OCI-LY7 (cell line): Measurements from ENCODE around the gene SPEM1. TPM values are rescaled to one million over a fixed set of nuclear protein-coding genes. Genes with fewer than 3 reads are reported as not detected.

Source experiments
- BruUV-seq: library from RNA; stranded (reverse); fragments of 400-500 nt; replicated peaks from 2 replicates; lab custom pipeline; 2021; lab: Mats Ljungman, UMichigan
- CTCF ChIA-PET: fragments of 300-600 bp; sonication (Branson Sonifier 250); formaldehyde crosslinking; loops from one replicate; lab custom pipeline; 2022; ENCODE audit warnings: antibody characterized with exemption; ENCODE audit not compliant: unreplicated experiment; lab: Charles Lee
- POLR2A ChIA-PET: fragments of 300-600 bp; sonication (Branson Sonifier 250); formaldehyde crosslinking; loops from one replicate; lab custom pipeline; 2022; ENCODE audit warnings: antibody characterized with exemption; lab: Charles Lee
- DNase-seq: peaks from one replicate; pipeline ENCODE4 v3.0.0-alpha.2; 2015; ENCODE audit warnings: low spot score
- H2AFZ ChIP-seq: fragments of 200-600 bp; sonication (generic), shearing (Covaris generic); 2 replicates; pipeline ENCODE4 v1.6.1; 2014; ENCODE audit warnings: mild to moderate bottlenecking, antibody characterized with exemption, low read length, moderate library complexity
- H3K27ac ChIP-seq: fragments of 200-600 bp; sonication (generic); 2 replicates; pipeline ENCODE4 v1.5.1; 2014; ENCODE audit warnings: mixed run types, low read depth, mild to moderate bottlenecking, moderate library complexity, low read length, inconsistent platforms; ENCODE audit not compliant: poor library complexity, severe bottlenecking
- H3K36me3 ChIP-seq: fragments of 200-600 bp; sonication (generic); 2 replicates; pipeline ENCODE4 v1.6.1; 2014; ENCODE audit warnings: mild to moderate bottlenecking, antibody characterized with exemption, low read length, moderate library complexity, mixed read lengths; ENCODE audit not compliant: insufficient read depth
- H3K4me1 ChIP-seq: fragments of 200-600 bp; sonication (generic); 2 replicates; pipeline ENCODE4 v1.5.1; 2014; ENCODE audit warnings: mild to moderate bottlenecking, low read length; ENCODE audit not compliant: insufficient read depth, poor library complexity, severe bottlenecking
- H3K4me2 ChIP-seq: fragments of 200-600 bp; sonication (generic); 2 replicates; pipeline ENCODE4 v1.6.1; 2014; ENCODE audit warnings: mild to moderate bottlenecking, low read length
- H3K4me3 ChIP-seq: fragments of 200-600 bp; sonication (generic); 2 replicates; pipeline ENCODE4 v1.5.1; 2014; ENCODE audit warnings: mild to moderate bottlenecking, low read depth, low read length; ENCODE audit not compliant: poor library complexity, severe bottlenecking
- H3K79me2 ChIP-seq: fragments of 200-600 bp; sonication (generic); 2 replicates; pipeline ENCODE4 v1.6.1; 2016; ENCODE audit warnings: low read depth, mild to moderate bottlenecking, low read length, moderate library complexity, mixed read lengths; ENCODE audit not compliant: insufficient read depth
- H3K9me2 ChIP-seq: fragments of 200-600 bp; sonication (generic); 2 replicates; pipeline ENCODE4 v1.6.1; 2016; ENCODE audit warnings: mild to moderate bottlenecking, low read length, mixed read lengths; ENCODE audit not compliant: insufficient read depth
- H3K9me3 ChIP-seq: fragments of 200-600 bp; sonication (generic); 2 replicates; pipeline ENCODE4 v1.6.1; 2014; ENCODE audit warnings: mild to moderate bottlenecking, mixed run types, low read length, mixed read lengths
- H4K20me1 ChIP-seq: fragments of 200-600 bp; sonication (generic); 2 replicates; pipeline ENCODE4 v1.6.1; 2014; ENCODE audit warnings: mild to moderate bottlenecking, antibody characterized with exemption, low read length, moderate library complexity, mixed read lengths; ENCODE audit not compliant: insufficient read depth
- CTCF ChIP-seq: fragments of 200-600 bp; sonication (generic); conservative IDR thresholded peaks from 2 replicates; pipeline ENCODE4 v1.5.1; 2014; ENCODE audit warnings: mild to moderate bottlenecking, antibody characterized with exemption, low read length, moderate library complexity, mixed read lengths
- EZH2phosphoT487 ChIP-seq: fragments of 200-600 bp; sonication (generic); IDR thresholded peaks from 2 replicates; pipeline ENCODE4 v1.6.1; 2018; ENCODE audit warnings: low read depth, borderline replicate concordance, mild to moderate bottlenecking, mixed run types, antibody characterized with exemption, low read length, moderate library complexity, mixed read lengths
- intact Hi-C: fragments of 100-400 bp; cut with micrococcal nuclease; formaldehyde crosslinking; loops from one replicate; pipeline ENCODE4 v1.10.0; 2022; ENCODE audit not compliant: unreplicated experiment
- total RNA-seq, 2 experiments: library from RNA; depleted of rRNA in 1 of 2; stranded (reverse); fragments of >200 nt in 1 of 2; shearing (Covaris generic) in 1 of 2; gene quantifications; 2 replicates each; pipeline ENCODE4 v1.2.3, GENCODE V29; 2014 to 2022

SPEM1 gene
- total RNA-seq, 2 experiments from 2014 or later: not detected

GRCh38 chr17:7431231-7431630, 11.1 kb downstream of the SPEM1 start:
- Histone ChIP-seq H3K4me2 (no peak overlapping the region), H3K27ac (no peak overlapping the region), H3K79me2 (peaks cover 2% of the 10 kb centered on the region; the same call in 1 of the 2 replicates), H3K9me2 (no peaks in the 10 kb centered on the region), H3K36me3 (no peaks in the 10 kb centered on the region), H3K4me1 (peaks cover 2% of the 10 kb centered on the region), H4K20me1 (no peaks in the 10 kb centered on the region), H2AFZ (no peak overlapping the region), H3K9me3 (no peaks in the 10 kb centered on the region), H3K4me3 (no peak overlapping the region)
- no TSS peak for BruUV-seq
- intact Hi-C loops: no loop called here
- TF ChIP-seq CTCF: no peak
- no peak for TF ChIP-seq EZH2phosphoT487
- ChIA-PET POLR2A (interaction anchor here (1.3 kb wide), 1 partner anchor 11 kb away, joined by 3 read pairs; the partner anchor contains the start of gene SPEM1), CTCF (interaction anchor here (0.6 kb wide), 1 partner anchor 774 kb away, joined by 3 read pairs; no protein-coding TSS in a partner anchor)
- DNase-seq: no peak

GRCh38 chr17:7432296-7432695, 12.2 kb downstream of the SPEM1 start:
- DNase-seq: no peak
- TF ChIP-seq CTCF: no peak
- TF ChIP-seq EZH2phosphoT487: no peak
- POLR2A ChIA-PET: interaction anchor here (1.5 kb wide), 1 partner anchor 76 kb away, joined by 4 read pairs; no protein-coding TSS in a partner anchor

More at GRCh38 chr17:7432296-7432695, 12.2 kb downstream of the SPEM1 start:
- Histone ChIP-seq H3K27ac (no peak overlapping the region), H3K79me2 (peaks cover 4% of the 10 kb centered on the region; the same call in 1 of the 2 replicates), H2AFZ (no peak overlapping the region), H4K20me1 (no peaks in the 10 kb centered on the region), H3K36me3 (no peaks in the 10 kb centered on the region), H3K9me3 (no peaks in the 10 kb centered on the region), H3K4me1 (peaks cover 9% of the 10 kb centered on the region), H3K4me3 (no peak overlapping the region), H3K9me2 (no peaks in the 10 kb centered on the region), H3K4me2 (no peak overlapping the region)
- intact Hi-C loops: no loop called here
- no TSS peak for BruUV-seq
- CTCF ChIA-PET: no interaction called here
